Measurements from ENCODE around the gene CASKIN2. TPM values are rescaled to one million over a fixed set of nuclear protein-coding genes. Genes with fewer than 3 reads are reported as not detected.
A peak's percentile ranks its signal among the peaks of the same experiment; 100 is the strongest.

Gene CASKIN2
- total and polyA plus RNA-seq, 11 donors: 19.5 to 51.2 (median 36.9) TPM

GRCh38 chr17:75476271-75476671 lies 39.1 kb downstream of the CASKIN2 start:
- peak in 2 of 5 donors; percentile 70 to 73 for DNase-seq
- no peak for TF ChIP-seq CTCF (IDR thresholded peaks at IDR 0.05)
- TF ChIP-seq POLR2A (IDR thresholded peaks at IDR 0.05): no peak
- WGBS, 4 donors: 0 to 12% (median 6%) methylated on average over 8 of the region's 8 CpGs
- H3K9me3 ChIP-seq: no peaks in the 10 kb centered on the region
- peak; percentile 76 to 80 (median 78) for ATAC-seq
- no peaks in the 10 kb centered on the region for H3K27me3 ChIP-seq
- peak overlapping the region; percentile 59 to 94 (median 82) for H3K27ac ChIP-seq
- peak overlapping the region in 8 of 12 donors; percentile 16 to 48 (median 32) for H3K4me3 ChIP-seq
- peaks cover 17 to 70% (median 43%) of the 10 kb centered on the region in 12 donors for H3K4me1 ChIP-seq
- intact Hi-C loops (cut with DNase I): loop anchor here in 3 of 10 donors (2.0 to 10.0 kb wide), 3 partner anchors 34 to 51 kb away; partner anchors contain the start of gene CASKIN2 (in 2 of the 3)
- peaks cover 0 to 23% (median 15%) of the 10 kb centered on the region in 9 donors for H3K36me3 ChIP-seq

GRCh38 chr17:75475851-75476250 lies 39.5 kb downstream of the CASKIN2 start:
- Histone ChIP-seq H3K36me3 (peaks cover 0 to 23% (median 15%) of the 10 kb centered on the region in 9 donors), H3K27me3 (no peaks in the 10 kb centered on the region), H3K4me1 (peaks cover 17 to 67% (median 39%) of the 10 kb centered on the region in 12 donors), H3K9me3 (no peaks in the 10 kb centered on the region), H3K27ac (peak overlapping the region; percentile 59 to 94 (median 82)), H3K4me3 (peak overlapping the region in 8 of 12 donors; percentile 16 to 48 (median 32))
- peak; percentile 81 to 92 (median 82) for ATAC-seq
- intact Hi-C loops (cut with DNase I): loop anchor here in 3 of 10 donors (2.0 to 10.0 kb wide), 4 partner anchors 17 to 51 kb away; partner anchors contain the start of gene CASKIN2 (in 2 of the 3)
- TF ChIP-seq POLR2A (IDR thresholded peaks at IDR 0.05) (no peak), CTCF (IDR thresholded peaks at IDR 0.05) (no peak)
- 2 to 9% (median 5%) methylated on average over 3 of the region's 3 CpGs for WGBS, 4 donors
- DNase-seq: peak in 4 of 5 donors; percentile 72 to 84 (median 74)

GRCh38 chr17:75475144-75475835 lies 40.0 kb downstream of the CASKIN2 start:
- no peaks in the 10 kb centered on the region for H3K9me3 ChIP-seq
- no peaks in the 10 kb centered on the region for H3K27me3 ChIP-seq
- intact Hi-C loops (cut with DNase I): loop anchor here in 3 of 10 donors (2.0 to 10.0 kb wide), 3 partner anchors 16 to 50 kb away; no protein-coding TSS in a partner anchor
- peak overlapping the region in 6 of 12 donors; percentile 16 to 39 (median 31) for H3K4me3 ChIP-seq
- DNase-seq (no peak), ATAC-seq (peak in 3 of 4 donors; percentile 9 to 31 (median 25))
- peaks cover 0 to 23% (median 15%) of the 10 kb centered on the region in 9 donors for H3K36me3 ChIP-seq
- 34 to 45% (median 37%) methylated on average over 9 to 13 of the region's 13 CpGs for WGBS, 4 donors
- peaks cover 17 to 62% (median 36%) of the 10 kb centered on the region in 12 donors for H3K4me1 ChIP-seq
- H3K27ac ChIP-seq: peak overlapping the region; percentile 59 to 94 (median 82)
- TF ChIP-seq POLR2A (IDR thresholded peaks at IDR 0.05) (no peak), CTCF (IDR thresholded peaks at IDR 0.05) (no peak)

GRCh38 chr17:75474736-75475135 lies 40.6 kb downstream of the CASKIN2 start:
- TF ChIP-seq POLR2A (IDR thresholded peaks at IDR 0.05) (no peak), CTCF (IDR thresholded peaks at IDR 0.05) (no peak)
- Histone ChIP-seq H3K27me3 (no peaks in the 10 kb centered on the region), H3K4me3 (no peak overlapping the region), H3K27ac (peak overlapping the region; percentile 59 to 94 (median 82)), H3K4me1 (peaks cover 17 to 56% (median 36%) of the 10 kb centered on the region in 12 donors), H3K36me3 (peaks cover 0 to 23% (median 15%) of the 10 kb centered on the region in 9 donors), H3K9me3 (no peaks in the 10 kb centered on the region)
- ATAC-seq: no peak
- 75 to 83% (median 81%) methylated on average over 5 to 6 of the region's 6 CpGs for WGBS, 4 donors
- intact Hi-C loops (cut with DNase I): loop anchor here in 3 of 10 donors (2.0 to 10.0 kb wide), 3 partner anchors 16 to 50 kb away; no protein-coding TSS in a partner anchor
- DNase-seq: no peak

Data from heart left ventricle (tissue), 16 donors.